ENCODE measurements around the gene PARP12. TPM values are rescaled to one million over a fixed set of nuclear protein-coding genes. Genes with fewer than 3 reads are reported as not detected.

The PARP12 gene
- polyA plus RNA-seq, 2 donors: 10.2 to 13.0 TPM

DNA sequence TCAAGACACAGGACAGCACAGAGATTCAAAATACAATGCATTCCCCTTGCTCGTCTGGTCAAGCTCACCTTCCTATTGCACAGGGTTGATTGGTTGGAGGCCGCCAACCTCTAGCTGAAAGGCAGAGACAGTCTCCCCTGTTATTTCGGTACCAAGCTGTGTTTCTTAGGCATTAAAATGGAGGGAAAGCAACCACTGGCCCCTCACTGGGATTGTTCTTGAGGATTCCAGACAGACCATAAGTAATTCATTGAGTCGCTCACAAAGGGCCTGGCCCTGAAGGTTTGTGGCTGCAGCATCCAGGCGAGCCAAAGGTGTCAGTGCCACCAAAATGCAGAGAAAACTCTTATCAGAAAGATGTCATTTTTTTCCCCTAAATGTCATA is 81.2 kb downstream of the PARP12 start:
- no peak overlapping the region for H3K27ac ChIP-seq (ENCODE audit: low read depth in 2 of 2, low read length in 1 of 2)
- H3K4me1 ChIP-seq (ENCODE audit: control insufficient read depth in 2 of 2, insufficient read depth in 2 of 2, low read length in 1 of 2): no peaks in the 10 kb centered on the region
- 92 to 93% methylated on average over 5 of the region's 5 CpGs for WGBS, 2 donors
- no peaks in the 10 kb centered on the region for H3K9me3 ChIP-seq (ENCODE audit: control insufficient read depth in 2 of 2, insufficient read depth in 1 of 2, low read depth in 1 of 2, low read length in 1 of 2)
- H3K27me3 ChIP-seq (ENCODE audit: control insufficient read depth in 1 of 2, insufficient read depth in 2 of 2, low read length in 2 of 2): no peaks in the 10 kb centered on the region
- H3K4me3 ChIP-seq (ENCODE audit: low read depth in 1 of 2, low read length in 2 of 2): no peak overlapping the region
- H3K36me3 ChIP-seq (ENCODE audit: control insufficient read depth in 2 of 2, insufficient read depth in 2 of 2, low read length in 1 of 2): no peaks in the 10 kb centered on the region

- H3K27ac ChIP-seq (ENCODE audit: low read depth in 2 of 2, low read length in 1 of 2): no peak overlapping the region
- no peaks in the 10 kb centered on the region for H3K4me1 ChIP-seq (ENCODE audit: control insufficient read depth in 2 of 2, insufficient read depth in 2 of 2, low read length in 1 of 2)
- H3K9me3 ChIP-seq (ENCODE audit: control insufficient read depth in 2 of 2, insufficient read depth in 1 of 2, low read depth in 1 of 2, low read length in 1 of 2): no peaks in the 10 kb centered on the region
- H3K27me3 ChIP-seq (ENCODE audit: control insufficient read depth in 1 of 2, insufficient read depth in 2 of 2, low read length in 2 of 2): no peaks in the 10 kb centered on the region
- no peaks in the 10 kb centered on the region for H3K36me3 ChIP-seq (ENCODE audit: control insufficient read depth in 2 of 2, insufficient read depth in 2 of 2, low read length in 1 of 2)
- H3K4me3 ChIP-seq (ENCODE audit: low read depth in 1 of 2, low read length in 2 of 2): no peak overlapping the region
- 83 to 86% methylated on average over 17 of the region's 17 CpGs for WGBS, 2 donors
Measured at GRCh38 chr7:139976838-139977656, 85.7 kb downstream of the PARP12 start.

- WGBS, 2 donors: 90 to 92% methylated on average over 11 of the region's 11 CpGs
- Histone ChIP-seq H3K36me3 (ENCODE audit: control insufficient read depth in 2 of 2, insufficient read depth in 2 of 2, low read length in 1 of 2) (no peaks in the 10 kb centered on the region), H3K9me3 (ENCODE audit: control insufficient read depth in 2 of 2, insufficient read depth in 1 of 2, low read depth in 1 of 2, low read length in 1 of 2) (no peaks in the 10 kb centered on the region), H3K27me3 (ENCODE audit: control insufficient read depth in 1 of 2, insufficient read depth in 2 of 2, low read length in 2 of 2) (no peaks in the 10 kb centered on the region), H3K27ac (ENCODE audit: low read depth in 2 of 2, low read length in 1 of 2) (no peak overlapping the region), H3K4me1 (ENCODE audit: control insufficient read depth in 2 of 2, insufficient read depth in 2 of 2, low read length in 1 of 2) (no peaks in the 10 kb centered on the region), H3K4me3 (ENCODE audit: low read depth in 1 of 2, low read length in 2 of 2) (no peak overlapping the region)
Measured at GRCh38 chr7:139976055-139976837, 86.5 kb downstream of the PARP12 start.

GRCh38 chr7:139974179-139974811 is 88.5 kb downstream of the PARP12 start:
- H3K9me3 ChIP-seq (ENCODE audit: control insufficient read depth in 2 of 2, insufficient read depth in 1 of 2, low read depth in 1 of 2, low read length in 1 of 2): no peaks in the 10 kb centered on the region
- H3K4me3 ChIP-seq (ENCODE audit: low read depth in 1 of 2, low read length in 2 of 2): no peak overlapping the region
- peaks cover 0 to 3% of the 10 kb centered on the region in 2 donors for H3K4me1 ChIP-seq (ENCODE audit: control insufficient read depth in 2 of 2, insufficient read depth in 2 of 2, low read length in 1 of 2)
- H3K36me3 ChIP-seq (ENCODE audit: control insufficient read depth in 2 of 2, insufficient read depth in 2 of 2, low read length in 1 of 2): no peaks in the 10 kb centered on the region
- no peaks in the 10 kb centered on the region for H3K27me3 ChIP-seq (ENCODE audit: control insufficient read depth in 1 of 2, insufficient read depth in 2 of 2, low read length in 2 of 2)
- WGBS, 2 donors: 90% methylated on average over 13 of the region's 13 CpGs
- H3K27ac ChIP-seq (ENCODE audit: low read depth in 2 of 2, low read length in 1 of 2): no peak overlapping the region

Other genes with a start within 250 kb of the PARP12 start
- 10 to 100 TPM in 1 of 2 donors, 1 to 10 TPM in 1; 5.9 to 10.7 TPM for gene TBXAS1, start 233.7 kb downstream of the PARP12 start, polyA plus RNA-seq
- gene KDM7A, start 114.0 kb upstream of the PARP12 start, polyA plus RNA-seq: 1 to 10 TPM; 4.0 to 6.6 TPM